Measurements from ENCODE around the gene WFDC1.

Gene WFDC1

GRCh38 chr16:84303516-84303915, 8.8 kb downstream of the WFDC1 start:
- DNase-seq, result no peak

GRCh38 chr16:84306564-84306963, 11.9 kb downstream of the WFDC1 start:
- no peak for DNase-seq

GRCh38 chr16:84307209-84307954, 12.7 kb downstream of the WFDC1 start:
- DNase-seq, result no peak

- no peak for DNase-seq
Observed at GRCh38 chr16:84308120-84308519, 13.4 kb downstream of the WFDC1 start.

- no peak for DNase-seq
Observed at GRCh38 chr16:84310642-84311041, 16.0 kb downstream of the WFDC1 start.

GRCh38 chr16:84312783-84313382, 18.2 kb downstream of the WFDC1 start:
- no peak for DNase-seq

- DNase-seq, result no peak
Observed at GRCh38 chr16:84313921-84314320, 19.2 kb downstream of the WFDC1 start.

GRCh38 chr16:84314373-84314772, 19.7 kb downstream of the WFDC1 start:
- no peak for DNase-seq

- DNase-seq, result no peak
Observed at GRCh38 chr16:84314814-84315213, 20.1 kb downstream of the WFDC1 start.

- no peak for DNase-seq
Observed at GRCh38 chr16:84315422-84315821, 20.7 kb downstream of the WFDC1 start.

- DNase-seq, result no peak
Observed at GRCh38 chr16:84318091-84318975, 23.7 kb downstream of the WFDC1 start.

GRCh38 chr16:84319146-84319760, 24.6 kb downstream of the WFDC1 start:
- no peak for DNase-seq

- DNase-seq, result no peak
Observed at GRCh38 chr16:84320511-84320910, 25.8 kb downstream of the WFDC1 start.

GRCh38 chr16:84321932-84322331, 27.3 kb downstream of the WFDC1 start:
- no peak for DNase-seq

- DNase-seq, result no peak
Observed at GRCh38 chr16:84322749-84323148, 28.1 kb downstream of the WFDC1 start.

- DNase-seq, result no peak
Observed at GRCh38 chr16:84323606-84324005, 28.9 kb downstream of the WFDC1 start.

GRCh38 chr16:84324434-84325262, 30.0 kb downstream of the WFDC1 start:
- no peak for DNase-seq

- no peak for DNase-seq
Observed at GRCh38 chr16:84326545-84326944, 31.9 kb downstream of the WFDC1 start.

GRCh38 chr16:84327926-84328505, 33.3 kb downstream of the WFDC1 start:
- DNase-seq, result no peak

GRCh38 chr16:84329016-84329415, 34.3 kb downstream of the WFDC1 start:
- DNase-seq, result no peak

- DNase-seq, result no peak
Observed at GRCh38 chr16:84329843-84330684, 35.4 kb downstream of the WFDC1 start.

Data from NCI-H2029 treated with DMSO at 0.1 percent for 48 hours (cell line).